HTR-8/SVneo (cell line): ENCODE data around the gene ZNRF2.
"Not testable (repeated sequence)": the region's sequence is repeated elsewhere in the genome, so short reads cannot be mapped to it uniquely, and the experiment has no call there.

ENCODE experiments used
- DNase-seq: peaks from one replicate; pipeline ENCODE4 v3.0.0; 2011; ENCODE audit warnings: low spot score, mixed read lengths; ENCODE audit not compliant: insufficient read length
- FAIRE-seq: peaks from 2 replicates; lab custom pipeline; 2011; peaks lifted over from hg19 to GRCh38; lab: Jason Lieb, UNC

Gene ZNRF2

DNA sequence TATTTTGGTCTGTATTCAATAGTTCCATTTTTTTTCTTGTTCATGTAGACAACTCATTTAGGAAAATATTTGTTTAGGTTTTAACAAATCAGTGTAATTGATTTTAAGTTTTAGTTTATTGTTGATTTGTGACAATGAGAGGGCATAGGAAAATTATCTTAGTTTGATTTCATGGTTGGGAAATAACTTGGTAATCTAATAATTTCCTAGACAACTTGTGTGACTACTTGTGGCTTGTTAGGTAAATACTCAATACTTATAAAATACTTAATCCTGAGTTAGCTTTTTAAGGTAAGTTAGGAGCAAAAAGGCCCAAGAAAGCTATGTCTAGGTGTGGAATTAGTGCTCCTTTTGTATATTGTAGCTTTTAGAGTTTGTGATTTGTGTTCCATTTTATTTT is 65.4 kb downstream of the ZNRF2 start:
- FAIRE-seq, result no peak
- DNase-seq, result no peak

DNA sequence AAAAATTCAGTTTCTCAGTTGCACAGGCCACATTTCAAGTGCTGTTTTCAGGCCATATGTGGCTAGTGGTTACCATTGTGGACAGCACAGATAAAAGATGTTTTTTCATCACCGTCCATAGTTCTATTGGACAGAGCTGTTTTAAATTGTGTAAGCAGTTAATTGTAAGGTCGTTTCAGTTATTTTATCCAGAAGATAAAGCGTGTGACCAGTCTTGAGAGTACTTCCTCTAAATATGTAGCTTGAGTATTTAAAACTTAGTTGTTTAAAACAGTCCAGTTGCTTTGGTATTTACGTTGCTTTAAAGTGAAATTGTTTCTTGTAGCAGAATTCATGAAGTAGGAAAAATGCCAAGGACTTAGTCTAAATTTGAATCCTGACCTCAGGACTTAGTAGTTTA is 66.9 kb downstream of the ZNRF2 start:
- FAIRE-seq (no peak), DNase-seq (no peak)

DNA sequence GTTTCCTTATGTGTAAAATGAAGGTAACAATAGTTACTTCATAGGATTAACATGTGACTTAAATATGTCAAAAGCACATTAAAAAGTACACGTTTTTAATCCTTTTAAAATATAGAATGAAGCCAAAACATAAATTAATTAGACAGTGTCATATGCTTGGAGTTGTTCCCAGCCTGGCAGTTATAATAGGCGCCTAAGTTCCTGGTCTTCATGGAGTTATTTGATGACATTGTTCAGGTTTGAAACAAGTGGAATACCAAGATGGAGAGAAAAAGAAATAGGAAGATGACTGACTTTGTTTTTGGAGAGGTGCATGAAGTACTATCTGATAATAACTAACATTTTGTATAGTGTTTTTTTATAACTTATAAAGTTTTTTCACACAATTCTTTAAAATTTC is 67.3 kb downstream of the ZNRF2 start:
- FAIRE-seq (no peak), DNase-seq (no peak)

DNA sequence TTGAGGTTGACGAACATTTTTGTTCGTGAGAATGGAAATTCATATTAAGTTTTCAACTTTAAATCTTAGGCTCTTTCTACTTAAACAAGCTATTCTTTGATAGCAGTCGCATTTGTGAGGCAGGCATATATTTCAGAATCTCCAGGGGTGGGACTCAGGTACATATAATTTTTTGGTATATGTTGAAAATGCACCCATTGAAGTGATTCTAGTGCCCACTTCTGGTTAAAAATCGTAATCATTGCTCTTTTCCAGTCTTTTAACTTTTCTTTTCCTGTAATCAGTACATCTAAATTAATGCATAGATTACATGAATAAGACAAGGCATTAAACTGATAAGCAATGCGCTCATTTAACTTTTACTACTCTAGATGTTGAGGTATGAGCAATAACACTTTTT is 67.8 kb downstream of the ZNRF2 start:
- DNase-seq (no peak), FAIRE-seq (no peak)

DNA sequence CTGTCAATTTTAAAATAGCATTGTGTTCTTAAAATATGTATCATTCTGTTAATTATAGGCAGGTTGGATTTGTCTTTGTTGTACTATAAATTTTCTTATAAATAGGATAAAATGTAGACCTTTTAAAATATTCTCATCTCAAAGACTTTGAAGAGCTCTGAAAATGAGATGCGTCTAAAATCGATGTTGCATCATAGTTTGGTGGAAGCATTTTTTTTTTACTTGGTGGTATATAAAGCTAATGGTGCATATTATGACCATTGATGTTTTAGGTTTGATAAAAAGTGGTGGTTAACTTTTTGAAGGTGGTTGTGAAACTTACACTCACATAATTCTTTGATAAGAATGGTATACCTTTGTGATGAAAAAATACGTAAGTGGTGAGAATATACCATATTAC is 69.1 kb downstream of the ZNRF2 start:
- no peak for FAIRE-seq
- no peak for DNase-seq

DNA sequence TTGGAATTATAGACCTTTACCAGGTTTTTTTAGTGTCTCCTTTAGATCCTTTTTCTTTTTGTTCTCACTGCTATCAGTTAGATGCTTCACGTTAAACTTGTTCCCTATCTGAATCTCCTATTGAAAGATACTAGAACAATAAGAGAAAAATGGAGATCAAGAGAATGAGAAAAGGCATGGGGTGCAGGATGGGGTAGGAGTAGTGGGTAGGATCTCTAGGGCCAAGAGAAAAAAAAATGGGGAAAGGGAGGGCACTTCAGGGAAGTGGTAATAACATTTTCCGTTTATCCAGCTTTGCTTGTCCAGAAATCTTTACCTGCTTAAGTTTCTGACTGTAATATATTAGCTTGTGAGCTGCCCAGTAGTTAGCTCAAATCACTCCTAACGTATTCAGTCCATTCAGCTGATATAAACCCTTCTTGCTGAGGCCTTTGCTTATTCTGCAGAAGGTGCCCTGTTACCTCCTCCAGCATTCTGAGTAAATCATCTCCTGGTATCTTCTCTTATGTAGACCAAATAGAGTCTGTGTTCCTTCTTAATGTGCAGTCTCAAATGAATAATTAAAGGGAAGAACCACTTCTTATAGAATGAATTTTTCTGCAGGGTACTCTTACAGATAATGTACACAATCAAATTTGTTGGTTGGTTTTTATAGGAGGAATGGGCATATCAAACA is 69.7 kb downstream of the ZNRF2 start:
- no peak for FAIRE-seq
- DNase-seq, result no peak

DNA sequence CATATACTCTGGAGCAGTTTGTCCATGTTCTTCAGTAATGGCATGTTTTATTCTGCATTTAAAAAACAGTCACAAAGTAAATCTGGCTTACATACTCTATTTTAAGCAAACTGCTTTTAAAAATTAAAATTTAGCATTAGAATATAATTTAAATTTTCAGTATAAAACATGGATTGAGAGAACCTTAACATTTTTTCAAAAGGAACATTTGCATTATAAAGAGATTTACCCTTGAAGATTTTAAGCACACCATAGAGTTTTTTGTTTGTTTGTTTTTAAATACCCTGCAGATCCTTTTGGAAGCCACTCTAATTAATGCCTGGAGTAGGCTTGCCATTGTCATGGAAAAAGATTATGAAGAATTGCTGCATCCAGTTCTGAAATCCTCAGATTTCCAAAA is 70.4 kb downstream of the ZNRF2 start:
- no peak for FAIRE-seq

DNA sequence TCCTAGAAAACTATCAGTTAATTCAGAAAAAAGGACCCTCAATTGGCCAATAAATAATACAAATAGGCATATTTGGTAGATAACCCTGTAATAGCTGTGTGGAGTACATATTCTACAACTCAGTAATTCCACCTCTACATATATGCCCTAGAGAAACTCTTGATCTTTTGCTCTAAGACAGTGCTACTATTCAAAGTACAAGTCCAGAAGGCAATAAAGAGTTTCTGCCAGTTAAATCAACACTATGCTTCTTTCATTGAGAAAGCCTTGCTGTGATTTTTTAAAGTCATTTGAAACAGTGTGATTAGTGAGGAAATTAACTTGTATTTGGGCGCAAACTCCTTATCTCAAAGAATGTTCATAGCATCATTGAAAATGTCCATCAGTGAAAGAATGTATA is 75.6 kb downstream of the ZNRF2 start:
- FAIRE-seq (no peak), DNase-seq (no peak)

More for the DNA sequence above, 70.4 kb downstream of the ZNRF2 start:
- DNase-seq, result no peak

DNA sequence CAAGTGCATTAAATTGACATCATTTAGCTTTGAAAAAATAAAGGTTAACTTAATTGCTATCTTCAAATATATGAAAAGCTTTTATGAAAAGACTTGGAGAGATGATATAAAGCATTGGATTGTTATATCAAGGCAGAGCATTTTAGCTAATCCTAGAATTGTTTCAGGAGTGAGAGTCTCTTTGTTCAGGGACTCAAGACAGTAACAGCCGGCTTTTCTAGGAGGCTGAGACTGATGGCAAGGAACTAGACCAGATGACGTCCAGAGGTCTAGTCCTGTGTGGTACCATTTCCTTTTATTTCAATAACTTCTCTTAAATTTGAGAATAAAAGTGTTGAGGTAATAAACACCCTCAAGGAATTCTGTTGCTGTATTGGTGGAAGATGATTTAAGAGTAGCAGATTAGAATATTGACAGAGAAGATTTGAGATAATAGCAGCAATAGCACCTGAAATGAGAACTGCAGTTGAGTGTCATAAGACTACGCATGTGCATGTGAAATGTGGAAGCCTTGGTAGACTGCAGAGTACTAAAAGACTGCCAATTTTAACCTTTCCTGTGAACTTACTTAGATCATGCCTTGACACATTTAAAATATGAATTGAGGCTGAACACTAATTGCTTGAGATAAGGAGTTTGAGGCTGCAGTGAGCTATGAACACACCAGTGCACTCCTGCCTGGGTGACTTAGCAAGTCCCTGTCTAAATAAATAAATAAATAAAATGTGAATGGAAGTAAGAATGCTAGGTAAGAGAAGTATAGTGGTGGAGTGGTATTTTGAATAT is 79.6 kb downstream of the ZNRF2 start:
- no peak for DNase-seq
- FAIRE-seq, result no peak

DNA sequence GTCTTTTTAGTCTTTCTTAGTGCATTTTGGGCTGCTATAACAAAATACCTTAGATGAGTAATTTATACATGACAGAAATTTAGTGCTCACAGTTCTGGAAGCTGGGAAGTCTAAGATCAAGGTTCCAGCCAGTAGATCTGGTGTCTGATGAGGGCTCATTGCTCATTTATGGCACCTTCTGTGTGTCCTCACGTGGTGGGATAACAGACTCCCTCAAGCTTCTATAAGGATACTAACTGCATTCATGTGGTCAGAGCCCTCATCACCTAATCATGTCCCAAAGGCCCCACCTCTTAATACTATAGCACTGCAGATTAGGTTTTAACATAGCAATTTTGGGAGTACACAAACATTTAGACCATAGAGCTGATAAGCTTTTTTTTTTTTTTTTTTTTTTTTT is 80.4 kb downstream of the ZNRF2 start:
- FAIRE-seq (no peak), DNase-seq (no peak)

DNA sequence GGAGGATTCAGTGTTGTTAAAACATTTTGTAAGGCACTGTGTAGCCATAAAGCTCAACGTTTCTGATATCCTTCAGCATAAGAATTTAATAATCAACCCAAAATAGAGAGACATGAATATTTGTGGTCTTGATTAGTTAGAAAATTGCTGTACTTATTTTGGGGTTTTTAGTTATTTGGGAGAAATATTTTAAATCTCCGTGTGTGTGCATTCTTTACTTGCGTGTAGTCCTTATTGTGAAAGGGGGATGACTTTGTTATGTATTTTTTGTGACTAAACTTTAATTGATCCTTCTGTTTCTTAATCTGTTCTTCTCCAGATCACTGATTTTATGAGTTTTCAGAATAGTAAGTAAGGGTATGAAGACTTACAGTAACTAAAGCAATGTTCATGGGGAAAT is 81.2 kb downstream of the ZNRF2 start:
- DNase-seq (no peak), FAIRE-seq (no peak)

DNA sequence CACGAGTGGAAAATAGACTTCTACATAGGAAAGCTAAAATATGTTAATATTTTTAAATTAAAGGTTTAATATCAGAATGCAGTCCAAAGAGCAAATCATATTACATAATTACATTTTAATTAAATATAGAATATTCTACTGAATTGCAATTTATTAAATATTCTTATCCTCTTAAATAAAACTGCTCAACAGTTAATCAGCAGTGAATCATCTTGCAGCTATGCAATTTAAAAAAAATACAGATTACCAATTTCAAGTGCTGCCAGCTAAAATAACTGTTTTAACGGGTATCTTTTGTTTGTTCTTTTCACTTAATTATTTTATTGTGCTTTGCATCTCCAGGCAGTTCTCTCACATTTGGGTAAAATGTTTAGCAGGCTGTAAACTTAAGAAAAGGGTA is 82.2 kb downstream of the ZNRF2 start:
- FAIRE-seq, result no peak
- no peak for DNase-seq

DNA sequence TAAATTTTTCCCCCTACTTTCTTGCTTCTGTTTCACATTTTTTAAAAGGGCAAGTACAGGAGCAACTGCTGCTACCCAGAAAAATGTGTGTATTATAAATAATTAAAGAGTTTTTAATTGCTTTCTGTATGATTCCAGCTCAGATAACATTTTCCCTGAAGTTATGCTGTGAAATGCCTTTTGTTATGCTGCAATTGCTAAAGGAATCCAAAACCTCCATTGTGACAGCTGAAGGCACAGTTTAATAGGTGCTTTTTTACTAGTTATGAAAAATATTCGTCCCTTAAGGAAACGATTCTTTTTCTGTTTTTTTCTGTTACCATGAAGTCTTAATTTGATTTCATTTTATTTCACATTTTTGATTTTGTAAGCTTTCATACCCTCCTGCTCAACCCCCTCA is 83.2 kb downstream of the ZNRF2 start:
- FAIRE-seq (no peak), DNase-seq (no peak)

DNA sequence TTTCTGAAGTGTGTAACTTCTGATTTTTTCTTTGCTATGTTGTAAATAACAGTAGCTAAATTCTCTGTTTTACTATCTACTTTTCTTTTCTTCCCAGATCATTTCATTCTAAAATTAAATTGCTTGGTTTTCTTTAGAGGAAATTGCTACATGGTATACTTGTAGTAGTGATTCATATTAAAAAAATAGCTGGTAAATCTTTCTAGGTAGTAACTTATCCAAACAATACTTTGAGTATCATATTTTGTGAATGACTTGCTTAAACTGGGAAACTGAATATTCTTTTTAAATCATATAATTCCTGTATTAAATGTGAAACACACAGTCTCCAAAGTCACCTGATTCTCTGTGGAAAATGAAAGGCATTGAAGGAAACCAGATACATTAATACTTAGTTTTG is 85.5 kb downstream of the ZNRF2 start:
- FAIRE-seq (no peak), DNase-seq (no peak)

DNA sequence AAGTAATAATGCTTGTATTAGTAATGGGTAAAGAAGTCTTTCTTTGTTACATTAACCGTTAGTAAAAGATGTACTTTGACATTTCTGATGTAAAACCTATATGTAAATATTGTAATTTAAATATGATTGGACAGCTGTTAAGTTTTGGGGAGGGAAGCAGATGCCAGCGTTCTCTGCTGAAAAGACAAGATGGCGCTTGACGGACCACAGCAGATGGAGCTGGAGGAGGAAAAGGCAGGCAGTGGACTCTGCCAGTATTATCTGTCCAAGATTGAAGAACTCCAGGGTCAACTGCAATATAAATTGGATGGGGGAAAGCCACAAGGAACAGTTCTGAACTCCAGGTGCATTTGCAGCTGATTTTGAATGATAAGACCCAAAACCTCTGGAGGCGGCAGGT is 86.9 kb downstream of the ZNRF2 start:
- FAIRE-seq (no peak), DNase-seq (no peak)

DNA sequence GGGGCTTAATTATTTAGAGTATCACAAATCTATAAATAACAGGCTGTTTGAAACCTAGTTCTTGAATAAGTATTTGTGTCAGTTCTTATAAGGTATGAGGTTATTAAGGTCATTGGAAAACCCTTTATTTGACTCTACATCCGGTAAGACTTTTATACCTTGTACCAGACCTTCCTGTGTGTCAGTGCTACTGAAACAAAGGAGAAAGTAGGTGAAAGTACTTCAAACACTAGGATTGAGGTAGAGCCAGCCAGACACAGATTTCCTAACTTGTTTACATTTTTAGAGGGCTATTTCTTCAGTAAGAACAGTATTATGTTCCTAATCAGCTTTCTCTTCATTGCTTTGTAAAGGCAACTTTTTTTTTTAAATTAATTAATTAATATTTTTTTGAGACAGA is 93.9 kb downstream of the ZNRF2 start:
- DNase-seq, result no peak
- no peak for FAIRE-seq

DNA sequence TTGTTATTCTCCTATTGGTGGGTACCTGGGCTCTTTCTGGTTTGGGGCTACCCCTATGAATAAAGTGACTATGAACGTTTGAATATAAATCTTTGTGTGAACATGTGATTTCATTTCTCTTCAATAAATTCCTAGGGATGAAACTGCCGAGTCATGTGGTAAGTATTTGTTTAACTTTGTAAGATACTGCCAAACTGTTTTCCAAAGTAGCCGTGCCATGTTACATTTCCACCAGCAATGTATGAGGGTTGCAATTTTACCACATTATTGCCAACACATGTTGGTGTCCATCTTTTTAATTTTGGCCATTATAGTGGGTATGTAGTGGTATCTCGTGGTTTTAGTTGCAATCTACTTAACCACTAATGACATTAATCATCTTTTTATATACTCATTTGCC is 94.7 kb downstream of the ZNRF2 start:
- DNase-seq (no peak), FAIRE-seq (no peak)

DNA sequence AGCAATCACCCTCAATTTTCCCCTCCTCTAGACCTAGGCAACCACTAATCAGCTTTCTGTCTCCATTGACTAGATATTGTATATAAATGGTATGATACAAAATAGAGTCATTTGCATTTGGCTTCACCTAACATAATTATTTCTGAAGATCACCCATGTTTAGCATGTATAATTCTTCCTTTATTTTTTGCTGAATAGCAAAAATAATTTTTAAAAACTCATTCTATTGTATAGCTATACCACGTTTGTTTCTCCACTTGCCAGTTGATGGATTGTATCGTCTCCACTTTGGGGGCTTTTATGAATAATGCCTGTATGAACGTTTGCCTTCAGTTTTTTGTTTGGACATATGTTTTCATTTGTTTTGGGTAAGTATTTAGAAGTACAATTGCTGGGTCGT is 95.3 kb downstream of the ZNRF2 start:
- DNase-seq (no peak), FAIRE-seq (no peak)

DNA sequence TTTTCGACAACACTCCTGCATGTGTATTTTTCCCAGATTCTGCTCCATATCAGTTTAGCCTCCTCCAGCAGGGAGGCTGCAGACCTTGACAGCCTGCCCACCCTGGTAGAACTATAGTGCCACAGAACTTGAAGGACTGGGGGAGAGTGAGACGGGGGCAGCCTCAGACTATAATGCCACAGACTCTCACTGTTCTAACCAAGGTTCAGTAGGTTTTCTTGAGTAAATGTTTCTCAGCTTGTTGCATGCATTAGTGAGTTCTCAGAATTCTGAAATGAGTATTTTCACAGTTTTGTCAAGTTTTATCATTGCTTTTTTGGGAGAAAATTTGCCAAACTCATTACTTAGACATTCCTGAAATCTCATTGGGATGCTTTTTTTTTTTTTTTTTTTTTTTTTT is 95.9 kb downstream of the ZNRF2 start:
- FAIRE-seq (no peak), DNase-seq (no peak)

DNA sequence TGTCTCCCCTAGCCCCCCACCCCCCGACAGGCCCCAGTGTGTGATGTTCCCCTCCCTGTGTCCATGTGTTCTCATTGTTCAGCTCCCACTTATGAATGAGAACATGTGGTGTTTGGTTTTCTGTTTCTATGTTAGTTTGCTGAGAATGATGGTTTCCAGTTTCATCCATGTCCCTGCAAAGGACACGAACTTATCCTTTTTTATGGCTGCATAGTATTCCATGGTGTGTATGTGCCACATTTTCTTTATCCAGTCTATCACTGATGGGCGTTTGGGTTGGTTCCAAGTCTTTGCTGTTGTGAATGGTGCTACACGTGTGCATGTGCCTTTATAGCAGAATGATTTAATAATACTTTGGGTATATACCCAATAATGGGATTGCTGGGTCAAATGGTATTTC is 96.4 kb downstream of the ZNRF2 start:
- FAIRE-seq, DNase-seq: not testable (repeated sequence)

DNA sequence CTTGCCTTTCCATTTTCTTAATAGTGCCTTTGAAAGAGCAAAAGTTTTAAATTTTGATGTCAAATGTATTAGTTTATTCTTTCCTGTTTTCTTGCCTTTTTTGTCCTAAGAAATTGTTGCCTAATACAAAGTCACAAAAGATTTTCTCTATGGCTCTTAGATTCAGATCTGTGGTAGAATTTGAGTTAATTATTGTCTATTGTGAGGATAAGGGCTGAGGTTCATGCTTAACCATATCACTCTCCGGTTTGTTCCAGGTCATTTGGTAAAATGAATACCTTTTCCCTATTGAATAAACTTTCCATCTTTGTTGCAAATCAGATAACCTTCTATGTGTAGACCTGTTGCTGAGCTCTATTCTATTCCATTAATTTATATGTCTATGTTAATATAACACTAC is 98.2 kb downstream of the ZNRF2 start:
- no peak for DNase-seq
- no peak for FAIRE-seq

DNA sequence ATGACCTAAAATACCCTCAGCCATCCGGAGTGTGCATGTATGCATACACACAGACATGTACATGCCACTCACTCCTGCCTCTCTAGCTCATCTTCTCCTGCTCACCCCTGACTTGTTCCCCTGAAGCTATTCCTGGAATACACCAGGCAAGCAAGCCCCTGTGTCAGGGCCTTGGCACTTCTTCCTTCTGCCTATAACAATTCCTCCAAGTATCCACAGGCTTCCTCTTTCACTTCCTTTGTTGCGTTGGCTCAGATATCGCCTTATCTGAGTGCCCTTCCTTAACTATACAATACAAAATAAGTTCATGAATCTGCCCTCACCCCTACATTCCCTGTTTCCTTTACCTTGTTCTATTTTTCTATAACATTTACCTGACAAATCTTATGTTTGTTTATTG is 105.4 kb downstream of the ZNRF2 start:
- DNase-seq, result no peak
- FAIRE-seq, result no peak
